OCI-LY7 (cell line): ENCODE results near the gene AHCYL1. TPM values are rescaled to one million over a fixed set of nuclear protein-coding genes. Genes with fewer than 3 reads are reported as not detected.

Experiments used
- BruUV-seq: library from RNA; stranded (reverse); fragments of 400-500 nt; replicated peaks from 2 replicates; lab custom pipeline; 2021; lab: Mats Ljungman, UMichigan
- CTCF ChIA-PET: fragments of 300-600 bp; sonication (Branson Sonifier 250); formaldehyde crosslinking; loops from one replicate; lab custom pipeline; 2022; ENCODE audit warnings: antibody characterized with exemption; ENCODE audit not compliant: unreplicated experiment; lab: Charles Lee
- POLR2A ChIA-PET: fragments of 300-600 bp; sonication (Branson Sonifier 250); formaldehyde crosslinking; loops from one replicate; lab custom pipeline; 2022; ENCODE audit warnings: antibody characterized with exemption; lab: Charles Lee
- DNase-seq: peaks from one replicate; pipeline ENCODE4 v3.0.0-alpha.2; 2015; ENCODE audit warnings: low spot score
- H2AFZ ChIP-seq: fragments of 200-600 bp; sonication (generic), shearing (Covaris generic); 2 replicates; pipeline ENCODE4 v1.6.1; 2014; ENCODE audit warnings: mild to moderate bottlenecking, antibody characterized with exemption, low read length, moderate library complexity
- H3K27ac ChIP-seq: fragments of 200-600 bp; sonication (generic); 2 replicates; pipeline ENCODE4 v1.5.1; 2014; ENCODE audit warnings: mixed run types, low read depth, mild to moderate bottlenecking, moderate library complexity, low read length, inconsistent platforms; ENCODE audit not compliant: poor library complexity, severe bottlenecking
- H3K36me3 ChIP-seq: fragments of 200-600 bp; sonication (generic); 2 replicates; pipeline ENCODE4 v1.6.1; 2014; ENCODE audit warnings: mild to moderate bottlenecking, antibody characterized with exemption, low read length, moderate library complexity, mixed read lengths; ENCODE audit not compliant: insufficient read depth
- H3K4me1 ChIP-seq: fragments of 200-600 bp; sonication (generic); 2 replicates; pipeline ENCODE4 v1.5.1; 2014; ENCODE audit warnings: mild to moderate bottlenecking, low read length; ENCODE audit not compliant: insufficient read depth, poor library complexity, severe bottlenecking
- H3K4me2 ChIP-seq: fragments of 200-600 bp; sonication (generic); 2 replicates; pipeline ENCODE4 v1.6.1; 2014; ENCODE audit warnings: mild to moderate bottlenecking, low read length
- H3K4me3 ChIP-seq: fragments of 200-600 bp; sonication (generic); 2 replicates; pipeline ENCODE4 v1.5.1; 2014; ENCODE audit warnings: mild to moderate bottlenecking, low read depth, low read length; ENCODE audit not compliant: poor library complexity, severe bottlenecking
- H3K79me2 ChIP-seq: fragments of 200-600 bp; sonication (generic); 2 replicates; pipeline ENCODE4 v1.6.1; 2016; ENCODE audit warnings: low read depth, mild to moderate bottlenecking, low read length, moderate library complexity, mixed read lengths; ENCODE audit not compliant: insufficient read depth
- H3K9me2 ChIP-seq: fragments of 200-600 bp; sonication (generic); 2 replicates; pipeline ENCODE4 v1.6.1; 2016; ENCODE audit warnings: mild to moderate bottlenecking, low read length, mixed read lengths; ENCODE audit not compliant: insufficient read depth
- H3K9me3 ChIP-seq: fragments of 200-600 bp; sonication (generic); 2 replicates; pipeline ENCODE4 v1.6.1; 2014; ENCODE audit warnings: mild to moderate bottlenecking, mixed run types, low read length, mixed read lengths
- H4K20me1 ChIP-seq: fragments of 200-600 bp; sonication (generic); 2 replicates; pipeline ENCODE4 v1.6.1; 2014; ENCODE audit warnings: mild to moderate bottlenecking, antibody characterized with exemption, low read length, moderate library complexity, mixed read lengths; ENCODE audit not compliant: insufficient read depth
- CTCF ChIP-seq: fragments of 200-600 bp; sonication (generic); conservative IDR thresholded peaks from 2 replicates; pipeline ENCODE4 v1.5.1; 2014; ENCODE audit warnings: mild to moderate bottlenecking, antibody characterized with exemption, low read length, moderate library complexity, mixed read lengths
- EZH2phosphoT487 ChIP-seq: fragments of 200-600 bp; sonication (generic); IDR thresholded peaks from 2 replicates; pipeline ENCODE4 v1.6.1; 2018; ENCODE audit warnings: low read depth, borderline replicate concordance, mild to moderate bottlenecking, mixed run types, antibody characterized with exemption, low read length, moderate library complexity, mixed read lengths
- intact Hi-C: fragments of 100-400 bp; cut with micrococcal nuclease; formaldehyde crosslinking; loops from one replicate; pipeline ENCODE4 v1.10.0; 2022; ENCODE audit not compliant: unreplicated experiment
- total RNA-seq, 2 experiments: library from RNA; depleted of rRNA in 1 of 2; stranded (reverse); fragments of >200 nt in 1 of 2; shearing (Covaris generic) in 1 of 2; gene quantifications; 2 replicates each; pipeline ENCODE4 v1.2.3, GENCODE V29; 2014 to 2022

The AHCYL1 gene
- total RNA-seq, 2 experiments from 2014 or later, result 20.5 to 45.5 TPM

GRCh38 chr1:109977225-109977624 lies 7.3 kb upstream of the AHCYL1 start:
- intact Hi-C loops, result no loop called here
- CTCF ChIA-PET, result interaction anchor here (1.0 kb wide), 1 partner anchor 199 kb away, joined by 4 read pairs; no protein-coding TSS in a partner anchor
- Histone ChIP-seq H3K79me2 (no peaks in the 10 kb centered on the region), H3K9me3 (no peaks in the 10 kb centered on the region), H3K9me2 (no peaks in the 10 kb centered on the region), H3K36me3 (no peaks in the 10 kb centered on the region), H3K27ac (no peak overlapping the region), H3K4me1 (no peaks in the 10 kb centered on the region), H2AFZ (no peak overlapping the region), H3K4me2 (no peak overlapping the region), H3K4me3 (no peak overlapping the region), H4K20me1 (no peaks in the 10 kb centered on the region)
- no peak for DNase-seq
- POLR2A ChIA-PET, result no interaction called here
- TF ChIP-seq EZH2phosphoT487 (no peak), CTCF (no peak)
- BruUV-seq, result no TSS peak

- H3K9me3 ChIP-seq, result no peaks in the 10 kb centered on the region
- intact Hi-C loops, result no loop called here
- H3K4me2 ChIP-seq, result no peak overlapping the region
- H3K36me3 ChIP-seq, result no peaks in the 10 kb centered on the region
- TF ChIP-seq CTCF (no peak), EZH2phosphoT487 (no peak)
- ChIA-PET POLR2A (no interaction called here), CTCF (interaction anchor here (1.0 kb wide), 1 partner anchor 200 kb away, joined by 4 read pairs; no protein-coding TSS in a partner anchor)
- no peaks in the 10 kb centered on the region for H3K4me1 ChIP-seq
- H3K79me2 ChIP-seq, result no peaks in the 10 kb centered on the region
- no peak overlapping the region for H2AFZ ChIP-seq
- H3K4me3 ChIP-seq, result no peak overlapping the region
- H4K20me1 ChIP-seq, result no peaks in the 10 kb centered on the region
- H3K9me2 ChIP-seq, result no peaks in the 10 kb centered on the region
- no peak for DNase-seq
- no TSS peak for BruUV-seq
- H3K27ac ChIP-seq, result no peak overlapping the region
Measured at GRCh38 chr1:109977657-109978378, 6.7 kb upstream of the AHCYL1 start.

GRCh38 chr1:109978761-109979488 lies 5.6 kb upstream of the AHCYL1 start:
- Histone ChIP-seq H3K4me3 (no peak overlapping the region), H3K36me3 (no peaks in the 10 kb centered on the region), H4K20me1 (no peaks in the 10 kb centered on the region), H2AFZ (no peak overlapping the region), H3K9me3 (no peaks in the 10 kb centered on the region), H3K4me1 (no peaks in the 10 kb centered on the region), H3K9me2 (no peaks in the 10 kb centered on the region), H3K79me2 (no peaks in the 10 kb centered on the region), H3K4me2 (no peak overlapping the region), H3K27ac (no peak overlapping the region)
- no peak for DNase-seq
- BruUV-seq, result no TSS peak
- ChIA-PET CTCF (interaction anchor here (1.0 kb wide), 1 partner anchor 336 kb away, joined by 3 read pairs; no protein-coding TSS in a partner anchor), POLR2A (no interaction called here)
- intact Hi-C loops, result no loop called here
- TF ChIP-seq CTCF, result no peak
- no peak for TF ChIP-seq EZH2phosphoT487
